T-helper 17 cell (primary cell): ENCODE measurements around the gene TUBB4A. TPM values are rescaled to one million over a fixed set of nuclear protein-coding genes. Genes with fewer than 3 reads are reported as not detected.

Source experiments
- ATAC-seq: fragments of 150-1000 bp; cut with Tn5 transposase; 2 replicates; pipeline ENCODE4 v1.10.0; 2021; ENCODE audit warnings: mild to moderate bottlenecking, moderate library complexity
- DNase-seq, 3 donors: peaks; one replicate each; pipeline versions ENCODE4 v3.0.0 to v3.0.0-alpha.2; 2020 to 2021
- H3K9me3 ChIP-seq: one replicate; pipeline ENCODE4 v1.7.0; 2013; ENCODE audit warnings: low read length, mild to moderate bottlenecking; ENCODE audit not compliant: control insufficient read depth, poor library complexity, severe bottlenecking
- H3K27ac Mint-ChIP-seq: one replicate; pipeline ENCODE4 v1.8.0; 2022; ENCODE audit warnings: mild to moderate bottlenecking, moderate library complexity, mixed read lengths
- H3K27me3 Mint-ChIP-seq: one replicate; pipeline ENCODE4 v1.8.0; 2022; ENCODE audit warnings: mixed read lengths
- H3K36me3 Mint-ChIP-seq: one replicate; pipeline ENCODE4 v1.8.0; 2022; ENCODE audit warnings: low read depth, mixed read lengths
- H3K4me1 Mint-ChIP-seq: one replicate; pipeline ENCODE4 v1.8.0; 2022; ENCODE audit warnings: mild to moderate bottlenecking, mixed read lengths
- H3K4me3 Mint-ChIP-seq: one replicate; pipeline ENCODE4 v1.8.0; 2022; ENCODE audit warnings: mild to moderate bottlenecking, moderate library complexity, mixed read lengths
- total RNA-seq, 4 donors: library from RNA in 2 of 4; stranded (reverse) in 2 of 4; gene quantifications; one replicate each; pipeline ENCODE4 v1.2.3 and lab custom pipeline; 2022 to 2026

The TUBB4A gene
- total RNA-seq, 2 donors from 2014 or later = 1.5 to 1.6 TPM

GRCh38 chr19:6498294-6499036 is 3.6 kb downstream of the TUBB4A start:
- no peak overlapping the region for H3K4me3 Mint-ChIP-seq
- DNase-seq (no peak), ATAC-seq (no peak)
- H3K4me1 Mint-ChIP-seq = peaks cover 3% of the 10 kb centered on the region
- H3K27ac Mint-ChIP-seq = peak overlapping the region; percentile 66
- H3K9me3 ChIP-seq = no peaks in the 10 kb centered on the region
- H3K36me3 Mint-ChIP-seq = no peaks in the 10 kb centered on the region
- H3K27me3 Mint-ChIP-seq = peaks cover 18% of the 10 kb centered on the region

- ATAC-seq (no peak), DNase-seq (no peak)
- Mint-ChIP-seq H3K27ac (no peak overlapping the region), H3K4me3 (no peak overlapping the region), H3K4me1 (no peaks in the 10 kb centered on the region), H3K36me3 (no peaks in the 10 kb centered on the region), H3K27me3 (peaks cover 3% of the 10 kb centered on the region)
- no peaks in the 10 kb centered on the region for H3K9me3 ChIP-seq
These were observed 6.2 kb downstream of the TUBB4A start for GRCh38 chr19:6495947-6496346.

DNA sequence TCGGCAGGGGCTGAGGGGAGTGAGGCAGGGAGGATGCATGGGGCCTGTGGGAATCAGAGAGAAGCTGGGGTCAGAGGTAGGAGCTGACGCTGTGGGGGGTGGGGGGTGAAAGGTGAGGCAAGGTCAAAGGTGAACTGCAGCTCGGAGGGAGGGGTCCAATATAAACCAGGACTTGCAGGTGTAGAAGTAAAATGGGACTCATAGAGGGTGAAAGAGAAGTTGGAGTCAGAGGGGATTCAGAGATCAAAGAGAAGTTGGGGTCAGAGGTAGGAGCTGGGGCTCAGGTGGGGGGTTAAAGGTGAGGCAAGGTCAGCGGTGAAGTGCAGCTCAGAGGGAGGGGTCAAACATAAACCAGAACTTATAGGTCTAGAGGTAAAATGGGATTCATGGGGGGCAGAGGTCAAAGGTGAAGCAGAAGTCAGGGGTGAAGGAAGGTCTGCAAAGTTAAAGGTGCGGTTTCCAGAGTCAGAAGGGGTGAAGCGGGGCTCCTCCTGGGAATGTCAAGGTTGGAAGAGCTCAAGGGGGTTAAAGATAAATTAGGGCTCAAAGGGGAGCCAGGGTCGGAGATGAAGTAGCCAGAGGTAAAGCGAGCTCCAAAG is 7.6 kb downstream of the TUBB4A start:
- Mint-ChIP-seq H3K4me3 (no peak overlapping the region), H3K27ac (no peak overlapping the region), H3K4me1 (peaks cover 5% of the 10 kb centered on the region), H3K27me3 (no peaks in the 10 kb centered on the region), H3K36me3 (no peaks in the 10 kb centered on the region)
- no peaks in the 10 kb centered on the region for H3K9me3 ChIP-seq
- DNase-seq = no peak
- ATAC-seq = no peak

DNA sequence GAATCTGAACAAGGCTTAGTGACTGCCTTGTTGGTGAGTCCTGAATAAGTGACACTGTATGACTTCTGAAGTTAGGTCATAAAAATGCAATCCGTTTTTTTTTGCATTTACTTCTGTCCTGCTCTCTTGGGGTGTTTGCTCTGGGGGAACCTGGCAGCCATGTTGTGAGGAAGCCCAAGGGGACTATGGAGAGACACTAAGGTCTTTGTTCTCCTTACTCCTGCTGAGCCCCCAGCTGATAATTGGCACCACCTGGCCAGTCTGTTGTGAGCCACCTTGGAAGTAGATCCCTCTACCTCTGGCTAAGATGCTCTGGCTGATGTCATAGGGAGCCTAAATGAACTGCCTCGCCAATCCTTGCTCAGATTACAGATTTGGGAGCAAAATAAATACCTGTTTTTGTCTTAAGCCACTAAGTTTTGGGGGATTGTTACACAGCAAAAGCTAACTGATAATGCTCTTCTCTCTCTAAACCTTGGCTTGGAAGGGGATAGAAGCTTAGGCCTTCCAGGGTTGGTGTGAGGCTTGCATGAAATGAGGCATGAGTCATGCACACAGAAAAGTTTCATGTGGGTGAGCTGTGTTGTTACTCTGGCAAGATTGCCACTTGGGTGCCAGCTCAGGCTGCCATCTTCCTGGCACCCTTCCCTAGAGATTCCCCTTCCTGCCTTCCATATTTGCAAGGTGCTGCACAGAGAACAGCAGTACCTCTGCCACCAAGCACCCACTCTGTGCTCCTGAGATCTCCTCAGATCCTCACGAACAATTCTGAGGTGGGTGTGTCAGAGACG is 10.1 kb downstream of the TUBB4A start:
- H3K4me1 Mint-ChIP-seq = peaks cover 10% of the 10 kb centered on the region
- H3K27me3 Mint-ChIP-seq = no peaks in the 10 kb centered on the region
- no peak overlapping the region for H3K27ac Mint-ChIP-seq
- H3K9me3 ChIP-seq = no peaks in the 10 kb centered on the region
- no peak overlapping the region for H3K4me3 Mint-ChIP-seq
- no peaks in the 10 kb centered on the region for H3K36me3 Mint-ChIP-seq
- ATAC-seq (no peak), DNase-seq (no peak)

DNA sequence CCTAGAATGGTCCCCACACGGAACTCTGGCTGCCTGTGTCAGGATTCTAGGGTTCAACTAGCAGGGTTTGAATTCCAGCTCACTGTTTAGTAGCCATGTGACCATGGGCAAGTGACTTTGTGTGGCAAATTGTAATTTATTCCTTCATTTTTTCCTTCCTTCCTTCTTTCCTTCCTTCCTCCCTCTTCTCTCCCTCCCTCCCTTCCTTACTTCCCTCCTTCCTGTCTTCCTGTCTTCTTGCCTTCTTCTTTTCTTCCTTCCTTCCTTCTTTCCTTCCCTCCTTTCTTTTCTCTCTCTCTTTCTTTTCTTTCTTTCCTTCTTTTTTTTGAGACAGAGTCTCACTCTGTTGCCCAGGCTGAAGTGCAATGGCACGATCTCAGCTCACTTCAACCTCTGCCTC is 12.0 kb downstream of the TUBB4A start:
- Mint-ChIP-seq H3K27me3 (no peaks in the 10 kb centered on the region), H3K27ac (peak overlapping the region; percentile 79), H3K4me1 (peaks cover 10% of the 10 kb centered on the region), H3K36me3 (no peaks in the 10 kb centered on the region), H3K4me3 (peak overlapping the region; percentile 84)
- H3K9me3 ChIP-seq = no peaks in the 10 kb centered on the region
- ATAC-seq (no peak), DNase-seq (no peak)

GRCh38 chr19:6489278-6490061 is 12.6 kb downstream of the TUBB4A start:
- H3K4me1 Mint-ChIP-seq = peaks cover 10% of the 10 kb centered on the region
- H3K36me3 Mint-ChIP-seq = no peaks in the 10 kb centered on the region
- H3K4me3 Mint-ChIP-seq = peak overlapping the region; percentile 84
- H3K9me3 ChIP-seq = no peaks in the 10 kb centered on the region
- DNase-seq (no peak), ATAC-seq (peak; percentile 78)
- H3K27me3 Mint-ChIP-seq = no peaks in the 10 kb centered on the region
- peak overlapping the region; percentile 79 for H3K27ac Mint-ChIP-seq

DNA sequence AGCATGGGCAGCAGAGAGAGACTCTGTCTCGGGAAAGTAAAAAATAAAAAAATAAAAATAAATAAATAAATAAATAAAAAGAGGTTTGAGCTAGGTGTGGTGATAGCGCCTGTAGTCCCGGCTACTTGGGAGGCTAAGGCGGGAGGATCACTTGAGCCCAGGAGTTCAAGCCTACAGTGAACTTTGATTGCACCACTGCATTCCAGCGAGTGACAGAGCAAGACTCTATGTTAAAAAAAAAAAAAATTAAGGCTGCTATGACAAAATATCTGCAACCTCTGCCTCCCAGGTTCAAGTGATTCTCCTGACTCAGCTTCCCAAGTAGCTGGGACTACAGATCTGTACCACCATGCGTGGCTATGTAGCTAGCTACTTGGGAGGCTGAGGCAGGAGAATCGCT is 17.3 kb downstream of the TUBB4A start:
- DNase-seq (no peak), ATAC-seq (no peak)
- peaks cover 3% of the 10 kb centered on the region for H3K36me3 Mint-ChIP-seq
- no peak overlapping the region for H3K27ac Mint-ChIP-seq
- H3K27me3 Mint-ChIP-seq = no peaks in the 10 kb centered on the region
- no peak overlapping the region for H3K4me3 Mint-ChIP-seq
- no peaks in the 10 kb centered on the region for H3K9me3 ChIP-seq
- H3K4me1 Mint-ChIP-seq = peaks cover 33% of the 10 kb centered on the region

- ATAC-seq (no peak), DNase-seq (no peak)
- no peaks in the 10 kb centered on the region for H3K27me3 Mint-ChIP-seq
- no peak overlapping the region for H3K27ac Mint-ChIP-seq
- peaks cover 3% of the 10 kb centered on the region for H3K36me3 Mint-ChIP-seq
- no peaks in the 10 kb centered on the region for H3K9me3 ChIP-seq
- H3K4me3 Mint-ChIP-seq = no peak overlapping the region
- H3K4me1 Mint-ChIP-seq = peaks cover 31% of the 10 kb centered on the region
These were observed 17.9 kb downstream of the TUBB4A start for GRCh38 chr19:6484230-6484629.

GRCh38 chr19:6483235-6483634 is 18.9 kb downstream of the TUBB4A start:
- DNase-seq (no peak), ATAC-seq (no peak)
- Mint-ChIP-seq H3K27ac (peak overlapping the region; percentile 98), H3K4me1 (peaks cover 29% of the 10 kb centered on the region), H3K27me3 (no peaks in the 10 kb centered on the region), H3K4me3 (peak overlapping the region; percentile 5), H3K36me3 (peaks cover 3% of the 10 kb centered on the region)
- no peaks in the 10 kb centered on the region for H3K9me3 ChIP-seq

DNA sequence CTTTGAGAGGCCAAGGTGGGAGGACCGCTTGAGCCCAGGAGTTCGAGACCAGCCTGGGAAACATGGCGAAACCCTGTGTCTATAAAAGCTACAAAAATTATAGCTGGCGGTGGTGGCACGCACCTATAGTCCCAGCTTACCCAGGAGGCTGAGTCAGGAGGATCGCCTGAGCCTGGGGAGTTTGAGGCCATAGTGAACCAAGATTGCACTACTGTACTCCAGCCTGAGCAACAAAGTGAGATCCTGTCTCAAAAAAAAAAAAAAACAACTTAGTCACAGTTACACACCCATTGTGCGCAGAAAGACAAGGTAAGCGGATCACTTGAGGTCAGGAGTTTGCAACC is 19.8 kb downstream of the TUBB4A start:
- Mint-ChIP-seq H3K27ac (peak overlapping the region; percentile 98), H3K27me3 (no peaks in the 10 kb centered on the region), H3K4me3 (peak overlapping the region; percentile 99), H3K36me3 (peaks cover 3% of the 10 kb centered on the region), H3K4me1 (peaks cover 29% of the 10 kb centered on the region)
- ATAC-seq (no peak), DNase-seq (no peak)
- no peaks in the 10 kb centered on the region for H3K9me3 ChIP-seq

GRCh38 chr19:6481541-6482342 is 20.4 kb downstream of the TUBB4A start, which contains the start of gene DENND1C:
Gene DENND1C (minus strand): TSS chr19:6481787. CDS start chr19:6481695, 92 bp downstream.
- peaks cover 3% of the 10 kb centered on the region for H3K36me3 Mint-ChIP-seq
- no peaks in the 10 kb centered on the region for H3K9me3 ChIP-seq
- H3K27ac Mint-ChIP-seq = peak within 1 kb of the TSS; percentile 98
- DNase-seq (peak in 2 of 3 donors; percentile 37 to 45), ATAC-seq (peak; percentile 88)
- H3K27me3 Mint-ChIP-seq = no peaks in the 10 kb centered on the region
- peak within 1 kb of the TSS; percentile 99 for H3K4me3 Mint-ChIP-seq
- peaks cover 29% of the 10 kb centered on the region for H3K4me1 Mint-ChIP-seq

DNA sequence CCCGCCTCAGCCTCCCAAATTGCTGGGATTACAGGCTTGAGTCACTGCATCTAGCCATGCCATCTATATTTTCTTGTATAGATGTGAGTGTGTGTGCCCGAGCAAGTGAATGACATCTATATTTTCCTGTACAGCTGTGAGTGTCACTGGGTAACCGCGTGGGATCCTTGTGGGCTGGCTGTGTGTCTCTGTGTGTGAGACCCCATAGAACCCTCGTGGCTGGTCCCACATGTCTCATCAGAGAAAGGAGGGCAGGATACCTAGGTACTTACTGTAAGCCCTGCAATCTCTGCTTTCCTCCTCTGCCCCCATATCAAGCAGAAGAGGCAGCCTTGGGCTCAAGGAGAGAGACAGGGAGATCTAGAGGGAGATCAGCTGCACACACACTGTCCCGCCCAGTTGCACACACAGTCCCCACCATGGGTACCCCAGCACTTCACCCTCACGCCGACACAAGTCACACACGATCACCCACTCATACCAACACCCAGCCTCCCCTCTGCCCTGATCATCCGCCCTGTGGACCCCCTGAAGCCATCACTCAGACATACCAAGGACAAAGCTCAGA is 21.2 kb downstream of the TUBB4A start:
- peak; percentile 33 for ATAC-seq
- H3K9me3 ChIP-seq = no peaks in the 10 kb centered on the region
- Mint-ChIP-seq H3K4me3 (peak overlapping the region; percentile 99), H3K27me3 (no peaks in the 10 kb centered on the region), H3K36me3 (peaks cover 3% of the 10 kb centered on the region), H3K4me1 (peaks cover 31% of the 10 kb centered on the region), H3K27ac (peak overlapping the region; percentile 98)
- no peak for DNase-seq
